GM12873 (cell line): ENCODE data around the gene TCF7L1.

Source experiments
- TF ChIP-seq, protein P1 (sequence below): IDR thresholded peaks from 2 replicates; pipeline ENCODE4 v1.5.1; 2012; ENCODE audit warnings: low read depth, mild to moderate bottlenecking, moderate library complexity, low read length, control low read depth; ENCODE audit not compliant: insufficient read depth; ENCODE audit errors: missing control alignments

TCF7L1 gene, protein sequence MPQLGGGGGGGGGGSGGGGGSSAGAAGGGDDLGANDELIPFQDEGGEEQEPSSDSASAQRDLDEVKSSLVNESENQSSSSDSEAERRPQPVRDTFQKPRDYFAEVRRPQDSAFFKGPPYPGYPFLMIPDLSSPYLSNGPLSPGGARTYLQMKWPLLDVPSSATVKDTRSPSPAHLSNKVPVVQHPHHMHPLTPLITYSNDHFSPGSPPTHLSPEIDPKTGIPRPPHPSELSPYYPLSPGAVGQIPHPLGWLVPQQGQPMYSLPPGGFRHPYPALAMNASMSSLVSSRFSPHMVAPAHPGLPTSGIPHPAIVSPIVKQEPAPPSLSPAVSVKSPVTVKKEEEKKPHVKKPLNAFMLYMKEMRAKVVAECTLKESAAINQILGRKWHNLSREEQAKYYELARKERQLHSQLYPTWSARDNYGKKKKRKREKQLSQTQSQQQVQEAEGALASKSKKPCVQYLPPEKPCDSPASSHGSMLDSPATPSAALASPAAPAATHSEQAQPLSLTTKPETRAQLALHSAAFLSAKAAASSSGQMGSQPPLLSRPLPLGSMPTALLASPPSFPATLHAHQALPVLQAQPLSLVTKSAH

DNA sequence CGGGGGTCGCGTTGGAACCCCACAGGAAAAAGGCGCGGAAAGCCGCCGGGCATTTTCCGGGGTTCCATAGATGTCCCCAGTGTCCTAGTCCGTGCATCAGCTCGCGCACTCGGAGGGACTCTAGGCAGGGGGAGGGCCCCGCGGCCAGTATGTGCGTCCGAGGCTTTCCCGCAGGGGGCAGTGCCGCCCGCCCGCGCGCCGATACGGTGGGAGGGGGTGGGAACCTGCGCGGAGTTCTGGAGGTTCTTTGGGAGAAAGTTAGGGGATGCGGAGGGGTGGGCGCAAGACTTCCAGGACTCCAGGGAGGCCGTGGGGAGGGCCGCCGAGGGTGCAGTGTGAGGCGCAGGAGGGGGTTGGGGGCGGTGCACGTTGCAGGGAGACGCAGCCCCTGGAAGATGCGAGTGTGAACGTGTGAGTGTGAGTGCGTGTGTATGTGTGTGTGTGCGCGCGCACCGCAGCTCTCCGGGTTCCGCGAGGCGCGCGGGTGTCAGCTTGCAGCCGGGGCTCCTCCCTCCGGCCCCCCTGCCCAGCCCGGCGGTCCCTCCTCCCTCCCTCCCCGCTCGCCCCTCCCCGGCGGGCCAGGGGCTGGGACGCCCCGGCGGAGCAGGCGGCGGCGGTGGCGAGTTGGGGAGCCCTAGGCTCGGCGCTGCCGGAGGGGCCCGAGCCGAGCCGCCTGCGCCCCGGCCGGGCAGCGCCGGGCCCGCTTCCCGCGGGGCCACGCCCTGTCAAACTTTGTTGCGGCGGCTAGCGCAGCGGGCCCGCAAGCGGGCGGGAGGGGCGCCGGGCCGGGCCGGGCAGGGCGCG, at the start of gene TCF7L1:
Gene TCF7L1 (plus strand): TSS at position 559 of the 804 bp plus-strand sequence. CDS start 293 bp downstream, outside the sequence.
- TF ChIP-seq, protein P1, sequence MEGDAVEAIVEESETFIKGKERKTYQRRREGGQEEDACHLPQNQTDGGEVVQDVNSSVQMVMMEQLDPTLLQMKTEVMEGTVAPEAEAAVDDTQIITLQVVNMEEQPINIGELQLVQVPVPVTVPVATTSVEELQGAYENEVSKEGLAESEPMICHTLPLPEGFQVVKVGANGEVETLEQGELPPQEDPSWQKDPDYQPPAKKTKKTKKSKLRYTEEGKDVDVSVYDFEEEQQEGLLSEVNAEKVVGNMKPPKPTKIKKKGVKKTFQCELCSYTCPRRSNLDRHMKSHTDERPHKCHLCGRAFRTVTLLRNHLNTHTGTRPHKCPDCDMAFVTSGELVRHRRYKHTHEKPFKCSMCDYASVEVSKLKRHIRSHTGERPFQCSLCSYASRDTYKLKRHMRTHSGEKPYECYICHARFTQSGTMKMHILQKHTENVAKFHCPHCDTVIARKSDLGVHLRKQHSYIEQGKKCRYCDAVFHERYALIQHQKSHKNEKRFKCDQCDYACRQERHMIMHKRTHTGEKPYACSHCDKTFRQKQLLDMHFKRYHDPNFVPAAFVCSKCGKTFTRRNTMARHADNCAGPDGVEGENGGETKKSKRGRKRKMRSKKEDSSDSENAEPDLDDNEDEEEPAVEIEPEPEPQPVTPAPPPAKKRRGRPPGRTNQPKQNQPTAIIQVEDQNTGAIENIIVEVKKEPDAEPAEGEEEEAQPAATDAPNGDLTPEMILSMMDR = peak; percentile 41

DNA sequence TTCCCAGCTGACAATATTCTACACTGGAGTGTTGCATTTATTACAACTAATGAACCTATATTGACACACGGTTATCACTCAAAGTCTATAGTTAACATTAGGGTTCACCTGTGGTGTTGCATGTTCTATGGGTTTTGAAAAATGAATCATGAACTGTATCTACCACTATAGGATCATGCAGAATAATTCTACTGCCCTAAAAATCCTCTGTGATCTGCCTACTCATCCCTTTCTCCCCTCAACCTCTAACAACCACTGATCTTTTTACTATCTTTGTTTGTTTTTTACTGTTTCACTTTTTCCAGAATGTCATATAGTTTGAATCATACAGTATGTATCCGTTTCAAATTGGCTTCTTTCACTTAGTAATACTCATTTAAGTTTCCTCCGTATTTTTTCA, 47.6 kb upstream of the TCF7L1 start:
- TF ChIP-seq, protein P1 = no peak

DNA sequence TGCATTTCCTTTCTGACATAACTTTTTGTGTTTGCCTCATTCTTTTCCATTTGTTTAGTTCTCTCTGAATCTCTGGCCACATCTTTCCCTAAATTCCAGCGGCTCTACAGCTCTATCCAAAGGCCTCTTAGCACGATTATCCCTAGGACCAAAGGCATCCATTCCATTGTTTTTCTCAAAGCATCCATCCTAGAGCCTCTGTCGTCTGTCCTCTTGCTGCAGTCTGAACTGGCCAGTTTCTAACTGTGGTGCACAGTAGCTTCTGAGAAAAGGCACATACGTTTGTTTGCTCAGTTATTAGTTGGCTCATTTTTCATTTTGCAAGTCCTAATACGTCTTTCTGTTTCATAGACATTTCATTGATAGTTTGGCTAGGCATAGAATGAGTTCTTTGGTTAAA, 45.7 kb upstream of the TCF7L1 start:
- TF ChIP-seq, protein P1 = no peak

DNA sequence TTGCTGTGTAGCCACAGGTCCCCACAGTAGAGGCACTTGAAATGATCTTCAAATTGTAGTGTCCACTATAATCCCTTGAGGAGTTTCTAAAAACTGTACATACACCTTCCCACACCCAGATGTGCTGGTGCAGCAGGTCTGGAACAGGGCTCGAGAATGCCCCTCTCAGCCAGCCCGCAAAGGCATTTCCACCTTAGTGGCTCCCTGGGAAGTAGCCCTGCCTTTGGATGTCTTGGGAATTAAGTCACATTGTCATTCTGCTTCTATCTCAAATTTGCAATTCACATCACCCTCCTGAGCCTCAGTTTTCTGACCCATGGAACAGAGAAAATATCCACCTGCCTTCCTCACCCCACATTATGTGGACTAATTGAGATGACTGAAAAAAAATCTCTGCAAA, 44.3 kb upstream of the TCF7L1 start:
- TF ChIP-seq, protein P1 = no peak

DNA sequence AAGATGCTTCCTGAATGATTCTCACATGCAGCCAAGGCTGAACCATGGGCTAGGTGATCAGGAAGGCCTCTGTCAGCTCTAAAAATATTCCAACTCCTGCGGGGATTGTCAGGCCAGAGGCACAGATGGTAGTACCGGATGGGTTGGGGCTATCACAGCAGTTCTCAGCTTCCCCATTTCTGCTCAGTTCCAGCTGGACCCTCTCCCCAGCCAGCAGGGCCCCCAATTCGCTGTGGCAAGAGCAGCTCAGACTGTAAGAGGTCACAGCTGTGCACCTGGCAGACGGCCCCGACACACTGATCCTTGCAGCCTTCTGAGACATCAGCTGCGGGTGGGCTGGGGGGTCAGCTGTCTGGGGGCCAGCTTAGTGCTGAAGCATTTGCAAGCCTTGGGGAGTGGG, 43.6 kb upstream of the TCF7L1 start:
- TF ChIP-seq, protein P1 = no peak

DNA sequence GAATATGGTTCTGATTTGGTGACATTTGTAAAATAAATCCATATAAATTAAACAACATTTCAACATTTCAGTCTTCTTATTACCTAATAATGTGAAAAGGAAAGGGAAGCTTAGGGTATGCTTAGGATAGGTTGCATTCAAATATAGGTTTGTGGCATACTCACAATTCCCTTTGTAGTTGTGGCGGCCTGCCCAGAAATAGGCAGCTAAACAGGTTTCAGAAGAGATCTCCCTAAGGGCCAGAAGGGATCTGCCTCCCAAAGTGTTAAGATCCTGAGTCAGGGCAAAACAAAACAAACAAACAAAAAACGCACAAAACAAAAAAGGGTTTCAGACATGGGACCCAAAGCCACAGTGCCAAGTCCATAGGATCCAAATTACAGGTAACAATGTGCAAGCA, 41.4 kb upstream of the TCF7L1 start:
- TF ChIP-seq, protein P1 = no peak

DNA sequence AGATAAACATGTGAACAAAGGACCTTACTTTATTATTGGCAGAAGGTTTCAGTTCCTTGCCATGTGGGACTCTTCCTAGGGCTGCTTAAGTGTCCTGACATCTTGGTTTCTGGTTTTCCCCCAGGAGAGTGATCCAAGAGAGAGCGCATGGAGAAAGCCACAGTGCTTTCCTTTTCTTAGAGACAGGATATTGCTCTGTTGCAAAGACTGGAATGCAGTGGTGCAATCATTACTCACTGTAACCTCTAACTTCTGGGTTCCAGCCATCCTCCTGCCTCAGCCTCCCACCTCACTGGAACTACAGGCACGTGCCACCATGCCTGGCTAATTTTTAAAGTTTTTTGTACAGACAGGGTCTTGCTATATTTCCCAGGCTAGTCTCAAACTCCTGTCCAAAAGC, 38.1 kb upstream of the TCF7L1 start:
- TF ChIP-seq, protein P1 = no peak
